H1 (cell line): ENCODE results near the gene TEKTIP1. TPM values are rescaled to one million over a fixed set of nuclear protein-coding genes. Genes with fewer than 3 reads are reported as not detected.

Experiments
- BRCA1 ChIP-seq: IDR thresholded peaks from 2 replicates; pipeline ENCODE4 v1.6.1; 2012; ENCODE audit warnings: low read depth, low read length, improper control_type of control experiment
- CBX8 ChIP-seq: fragments of 300-800, 300-1000 bp; sonication (generic); IDR thresholded peaks from 2 replicates; pipeline ENCODE4 v1.7.1; 2016; ENCODE audit warnings: low read depth, low read length, borderline replicate concordance
- CTCF ChIP-seq, 3 experiments: IDR thresholded peaks; 1 replicate in 2 of 3; 2 replicates in 1 of 3; pipeline versions ENCODE4 v1.5.1 to v1.6.1; 2011; ENCODE audit warnings: low read length in 3 of 3, mild to moderate bottlenecking in 3 of 3, inconsistent platforms in 2 of 3, low read depth in 1 of 3, moderate library complexity in 1 of 3; ENCODE audit not compliant: insufficient read depth in 1 of 3; ENCODE audit errors: control extremely low read depth in 1 of 3
- EP300 ChIP-seq, 2 experiments: IDR thresholded peaks; 1 replicate in 1 of 2; 2 replicates in 1 of 2; pipeline ENCODE4 v1.6.1; 2011 to 2012; ENCODE audit warnings: low read depth in 2 of 2, low read length in 2 of 2, mild to moderate bottlenecking in 2 of 2, borderline replicate concordance in 1 of 2, inconsistent platforms in 1 of 2, moderate library complexity in 1 of 2
- EZH2 ChIP-seq: fragments of 200-600 bp; sonication (generic); IDR thresholded peaks from 2 replicates; pipeline ENCODE4 v1.7.1; 2012; ENCODE audit warnings: low read depth, mild to moderate bottlenecking, moderate library complexity, low read length, inconsistent platforms; ENCODE audit not compliant: severe bottlenecking
- KDM5A ChIP-seq: fragments of 200-600 bp; IDR thresholded peaks from 2 replicates; pipeline ENCODE4 v1.7.1; 2012; ENCODE audit warnings: mild to moderate bottlenecking, low read length, inconsistent platforms, mixed read lengths
- PHF8 ChIP-seq: fragments of 200-600 bp; sonication (generic); conservative IDR thresholded peaks from 2 replicates; pipeline ENCODE4 v1.7.1; 2012; ENCODE audit warnings: low read depth, mild to moderate bottlenecking, inconsistent platforms, low read length, moderate library complexity
- POU5F1 ChIP-seq: IDR thresholded peaks from 2 replicates; pipeline ENCODE4 v1.6.1; 2011; ENCODE audit warnings: low read depth, mild to moderate bottlenecking, low read length, moderate library complexity
- RBBP5 ChIP-seq: IDR thresholded peaks from 2 replicates; pipeline ENCODE4 v1.7.1; 2012; ENCODE audit warnings: low read depth, mild to moderate bottlenecking, inconsistent platforms, low read length, moderate library complexity, borderline replicate concordance
- RFX5 ChIP-seq: IDR thresholded peaks from 2 replicates; pipeline ENCODE4 v1.6.1; 2011; ENCODE audit warnings: low read depth, low read length, improper control_type of control experiment, borderline replicate concordance
- SAP30 ChIP-seq: fragments of 300-600 bp; sonication (generic); IDR thresholded peaks from 2 replicates; pipeline ENCODE4 v1.7.1; 2012; ENCODE audit warnings: low read length, moderate library complexity, mild to moderate bottlenecking, inconsistent platforms; ENCODE audit not compliant: insufficient read depth, insufficient replicate concordance
- TAF1 ChIP-seq: IDR thresholded peaks from 2 replicates; pipeline ENCODE4 v1.6.1; 2011; ENCODE audit warnings: mild to moderate bottlenecking, low read depth, low read length
- YY1 ChIP-seq: IDR thresholded peaks from 2 replicates; pipeline ENCODE4 v1.6.1; 2011; ENCODE audit warnings: low read depth, mild to moderate bottlenecking, low read length
- polyA plus RNA-seq, 7 experiments: library from polyadenylated mRNA; depleted of rRNA in 3 of 7; stranded (reverse) in 5 of 7; unstranded in 2 of 7; fragments of >200 nt in 5 of 7; fragments of 200-250 nt in 2 of 7; gene quantifications; 1 replicate in 5 of 7; 2 replicates in 1 of 7; 4 replicates in 1 of 7; pipeline versions ENCODE4 v1.2.1 to v1.2.3, GENCODE V29; 2011 to 2013; ENCODE audit warnings: missing spikeins in 2 of 7, mixed read lengths in 2 of 7
- total RNA-seq: library from RNA; stranded (reverse); fragmentation: NEBNext Ultra II Directional; extraction: Animal tissue kit (Norgen Biotek cat#: 25700); gene quantifications from 2 replicates; pipeline ENCODE4 v1.2.1, GENCODE V29; 2021
- TF ChIP-seq, protein P1 (sequence below): IDR thresholded peaks from 2 replicates; pipeline ENCODE4 v1.6.1; 2012; ENCODE audit warnings: low read length, inconsistent platforms

The TEKTIP1 gene
- total and polyA plus RNA-seq, 2 of the 8 experiments (the other 6 are each of a cell fraction or from before 2014, with no cell fraction given), result 1.1 TPM; not detected in 1

DNA sequence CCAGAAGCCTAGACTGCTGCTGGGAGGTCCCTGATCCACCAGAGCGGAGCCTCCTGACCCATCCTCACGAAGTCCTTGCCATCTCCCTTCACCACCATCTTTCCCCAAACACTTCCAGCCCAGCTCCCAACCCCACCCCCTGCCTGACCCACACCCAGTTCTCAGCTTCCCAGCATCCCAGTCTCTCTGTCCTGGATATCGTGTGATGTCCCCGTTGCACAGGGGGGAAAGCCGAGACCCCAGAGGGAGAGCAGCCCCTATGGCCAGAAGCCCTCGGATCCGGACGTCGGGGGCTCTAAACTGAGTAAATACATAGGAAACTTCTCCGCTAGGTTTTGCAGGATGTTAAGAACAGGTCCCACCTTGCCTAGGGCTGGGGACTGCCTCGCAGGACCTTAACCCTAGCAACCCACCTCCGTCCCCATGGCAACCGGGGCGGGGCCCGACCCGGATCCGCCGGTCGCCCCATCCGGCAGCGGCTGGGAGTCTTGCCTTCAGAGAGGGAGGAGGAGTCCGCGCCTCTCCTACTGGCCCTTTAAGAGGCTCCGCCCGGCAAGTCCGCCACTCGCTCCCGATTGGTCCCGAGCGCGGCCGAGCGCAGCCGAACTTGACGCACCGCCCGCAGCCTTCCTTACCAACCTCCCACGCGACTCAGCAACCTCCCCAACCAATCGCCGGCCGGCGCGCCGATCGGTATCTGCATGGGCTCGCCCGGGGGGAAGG lies 33.3 kb downstream of the TEKTIP1 start (continued):
- TF ChIP-seq RFX5, result 0 out of 2 replicates have a peak, but pooled peaks have one; percentile 34
- TF ChIP-seq, protein P1, sequence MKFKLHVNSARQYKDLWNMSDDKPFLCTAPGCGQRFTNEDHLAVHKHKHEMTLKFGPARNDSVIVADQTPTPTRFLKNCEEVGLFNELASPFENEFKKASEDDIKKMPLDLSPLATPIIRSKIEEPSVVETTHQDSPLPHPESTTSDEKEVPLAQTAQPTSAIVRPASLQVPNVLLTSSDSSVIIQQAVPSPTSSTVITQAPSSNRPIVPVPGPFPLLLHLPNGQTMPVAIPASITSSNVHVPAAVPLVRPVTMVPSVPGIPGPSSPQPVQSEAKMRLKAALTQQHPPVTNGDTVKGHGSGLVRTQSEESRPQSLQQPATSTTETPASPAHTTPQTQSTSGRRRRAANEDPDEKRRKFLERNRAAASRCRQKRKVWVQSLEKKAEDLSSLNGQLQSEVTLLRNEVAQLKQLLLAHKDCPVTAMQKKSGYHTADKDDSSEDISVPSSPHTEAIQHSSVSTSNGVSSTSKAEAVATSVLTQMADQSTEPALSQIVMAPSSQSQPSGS, result no peak
- no peak for TF ChIP-seq RBBP5
- TF ChIP-seq YY1, result no peak
- no peak for TF ChIP-seq EZH2
- no peak for TF ChIP-seq BRCA1
- TF ChIP-seq TAF1, result no peak
- TF ChIP-seq PHF8, result no peak
- TF ChIP-seq SAP30, result no peak
- TF ChIP-seq EP300 (IDR thresholded peaks at IDR 0.05; ENCODE audit: borderline replicate concordance in 1 of 2, low read depth in 2 of 2, low read length in 2 of 2), result no peak
- TF ChIP-seq KDM5A, result no peak
- no peak for TF ChIP-seq CTCF (IDR thresholded peaks at IDR 0.05; ENCODE audit: control extremely low read depth in 1 of 3, insufficient read depth in 1 of 3, low read depth in 1 of 3, low read length in 3 of 3)
- TF ChIP-seq POU5F1, result no peak
- TF ChIP-seq CBX8, result no peak
